Kasumi-1 (cell line): ENCODE measurements around the gene GGA1.
A peak's percentile ranks its signal among the peaks of the same experiment; 100 is the strongest.

Source experiments
- DNase-seq, 2 experiments: peaks; one replicate each; lab custom pipeline; 2025; lab: John Stamatoyannopoulos, UW

The GGA1 gene, protein sequence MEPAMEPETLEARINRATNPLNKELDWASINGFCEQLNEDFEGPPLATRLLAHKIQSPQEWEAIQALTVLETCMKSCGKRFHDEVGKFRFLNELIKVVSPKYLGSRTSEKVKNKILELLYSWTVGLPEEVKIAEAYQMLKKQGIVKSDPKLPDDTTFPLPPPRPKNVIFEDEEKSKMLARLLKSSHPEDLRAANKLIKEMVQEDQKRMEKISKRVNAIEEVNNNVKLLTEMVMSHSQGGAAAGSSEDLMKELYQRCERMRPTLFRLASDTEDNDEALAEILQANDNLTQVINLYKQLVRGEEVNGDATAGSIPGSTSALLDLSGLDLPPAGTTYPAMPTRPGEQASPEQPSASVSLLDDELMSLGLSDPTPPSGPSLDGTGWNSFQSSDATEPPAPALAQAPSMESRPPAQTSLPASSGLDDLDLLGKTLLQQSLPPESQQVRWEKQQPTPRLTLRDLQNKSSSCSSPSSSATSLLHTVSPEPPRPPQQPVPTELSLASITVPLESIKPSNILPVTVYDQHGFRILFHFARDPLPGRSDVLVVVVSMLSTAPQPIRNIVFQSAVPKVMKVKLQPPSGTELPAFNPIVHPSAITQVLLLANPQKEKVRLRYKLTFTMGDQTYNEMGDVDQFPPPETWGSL

DNA sequence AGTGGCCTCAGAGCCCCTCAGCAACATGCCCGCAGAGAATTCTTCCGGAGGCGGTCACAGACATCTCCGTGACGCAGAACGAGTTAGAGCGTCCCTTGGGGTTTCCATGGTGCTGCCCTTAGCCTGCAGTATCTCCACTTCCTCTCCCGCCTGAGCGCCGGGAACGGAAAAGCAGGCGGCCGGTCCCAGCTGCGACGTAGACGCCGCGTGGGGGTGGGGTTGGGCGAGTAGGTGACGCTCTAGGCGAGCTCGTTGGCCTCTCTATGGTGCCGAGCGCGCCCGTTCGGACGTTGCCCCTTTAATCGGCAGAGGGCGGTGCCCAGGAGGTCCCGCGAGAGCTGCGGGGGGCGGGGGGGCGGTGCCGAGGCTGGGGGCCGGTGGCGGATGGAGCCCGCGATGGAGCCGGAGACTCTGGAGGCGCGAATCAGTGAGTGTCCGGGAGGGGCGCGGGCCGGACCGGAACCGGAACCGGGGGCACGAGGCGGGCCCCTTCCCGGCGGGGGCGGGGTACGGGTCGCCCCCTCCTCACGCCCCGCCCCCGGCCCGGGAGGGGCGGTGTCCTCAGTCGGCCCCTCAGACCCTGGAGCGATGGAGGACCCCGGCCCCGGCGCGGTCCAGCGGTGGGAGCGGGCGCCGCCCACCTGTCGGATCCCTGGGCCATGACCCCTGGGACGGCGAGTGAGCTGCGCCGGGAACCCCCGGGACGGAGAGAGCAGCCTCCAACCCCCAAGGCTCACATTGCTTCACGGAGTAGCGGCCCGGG is at the start of gene GGA1:
TSS of gene GGA1 (plus strand) at position 358 of the 763 bp plus-strand sequence. CDS start at position 385, 27 bp downstream.
- DNase-seq: peak; percentile 99

DNA sequence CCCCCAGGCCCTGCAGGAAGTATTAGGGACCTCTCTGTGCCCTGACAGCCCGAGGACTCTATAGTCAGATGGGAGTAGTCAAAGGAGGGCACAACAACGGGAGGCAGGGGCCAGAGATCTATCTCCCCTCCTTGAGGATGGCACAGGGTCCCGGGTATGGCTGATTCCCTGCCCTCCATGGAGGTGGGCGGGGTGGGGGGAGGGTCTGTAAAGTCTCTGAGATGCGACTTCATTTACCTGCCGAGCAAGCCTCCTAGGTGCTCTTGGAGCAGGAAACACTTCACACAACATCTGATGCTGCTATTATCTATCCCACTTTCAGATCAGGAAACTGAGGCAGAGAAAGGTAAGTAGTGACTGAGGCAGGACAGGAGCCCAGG is 49.1 kb upstream of the GGA1 start:
- DNase-seq: no peak

DNA sequence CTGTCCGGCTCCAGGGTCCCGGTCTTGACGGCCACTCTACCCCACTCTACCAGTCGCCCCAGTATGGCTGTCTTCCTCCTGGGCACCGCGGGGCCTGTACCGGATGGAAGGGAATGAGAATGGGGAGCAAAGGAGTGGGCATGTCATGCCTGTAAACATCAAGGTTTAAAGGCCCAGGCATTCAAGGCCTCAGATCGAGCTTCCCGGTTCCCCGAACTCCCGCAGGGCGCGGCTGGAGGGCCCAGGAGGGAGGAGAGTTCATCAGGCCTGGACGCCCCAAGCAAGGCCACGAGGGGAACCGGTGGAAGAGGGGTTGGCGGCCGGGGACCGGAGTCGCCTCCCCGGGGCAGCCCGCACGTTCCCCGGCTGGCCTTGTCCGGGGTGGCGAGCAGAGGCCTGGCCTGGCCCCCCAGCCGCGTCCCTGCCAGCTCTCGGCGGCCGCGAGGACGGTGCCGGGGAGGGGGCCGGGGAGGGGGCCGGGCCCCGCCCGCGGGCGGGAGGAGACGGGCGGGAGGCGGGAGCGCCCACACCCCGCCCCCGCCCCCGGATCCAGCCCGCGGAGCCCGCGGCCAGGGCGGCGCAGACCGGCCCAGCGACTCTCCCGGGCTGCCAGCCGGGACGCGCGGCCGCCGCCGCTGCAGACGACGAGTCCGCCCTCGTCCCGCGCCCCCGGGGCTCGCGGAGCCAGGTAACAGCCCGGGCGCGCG is 48.6 kb upstream of the GGA1 start, which contains the start of gene CDC42EP1:
TSS of gene CDC42EP1 (plus strand) at position 580 of the 707 bp plus-strand sequence. CDS start 5,870 bp downstream, outside the sequence.
- no peak for DNase-seq

DNA sequence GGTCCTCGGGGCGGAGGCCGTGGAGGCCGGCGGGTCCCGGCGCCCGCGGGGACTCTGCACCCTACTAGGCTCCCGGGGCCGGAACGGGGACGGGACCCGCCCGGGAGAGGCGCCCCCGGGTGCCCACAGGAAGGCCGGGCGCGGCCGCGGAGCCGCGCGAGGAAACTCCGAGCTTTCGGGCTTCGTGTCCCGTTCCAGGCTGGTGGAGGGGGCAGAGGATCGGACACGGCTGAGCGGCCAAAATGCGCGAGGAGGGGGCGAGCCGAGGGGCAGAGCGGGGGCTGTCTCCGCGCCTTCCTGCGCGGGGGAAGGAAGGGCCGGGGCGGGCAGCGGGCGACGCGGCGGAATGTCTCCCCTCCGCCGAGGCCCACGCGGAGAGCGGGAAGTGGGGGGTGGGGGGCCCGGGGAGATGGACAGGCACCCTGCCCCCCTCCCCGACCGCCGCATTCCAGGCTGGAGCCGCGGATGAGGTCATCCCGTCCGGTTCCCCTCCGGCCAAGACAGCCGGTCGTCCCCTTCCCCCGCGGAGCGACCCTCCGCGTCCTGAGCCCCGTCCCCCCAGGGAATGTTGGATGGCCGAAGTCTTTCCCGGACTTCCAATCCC is 47.9 kb upstream of the GGA1 start:
- DNase-seq: no peak

DNA sequence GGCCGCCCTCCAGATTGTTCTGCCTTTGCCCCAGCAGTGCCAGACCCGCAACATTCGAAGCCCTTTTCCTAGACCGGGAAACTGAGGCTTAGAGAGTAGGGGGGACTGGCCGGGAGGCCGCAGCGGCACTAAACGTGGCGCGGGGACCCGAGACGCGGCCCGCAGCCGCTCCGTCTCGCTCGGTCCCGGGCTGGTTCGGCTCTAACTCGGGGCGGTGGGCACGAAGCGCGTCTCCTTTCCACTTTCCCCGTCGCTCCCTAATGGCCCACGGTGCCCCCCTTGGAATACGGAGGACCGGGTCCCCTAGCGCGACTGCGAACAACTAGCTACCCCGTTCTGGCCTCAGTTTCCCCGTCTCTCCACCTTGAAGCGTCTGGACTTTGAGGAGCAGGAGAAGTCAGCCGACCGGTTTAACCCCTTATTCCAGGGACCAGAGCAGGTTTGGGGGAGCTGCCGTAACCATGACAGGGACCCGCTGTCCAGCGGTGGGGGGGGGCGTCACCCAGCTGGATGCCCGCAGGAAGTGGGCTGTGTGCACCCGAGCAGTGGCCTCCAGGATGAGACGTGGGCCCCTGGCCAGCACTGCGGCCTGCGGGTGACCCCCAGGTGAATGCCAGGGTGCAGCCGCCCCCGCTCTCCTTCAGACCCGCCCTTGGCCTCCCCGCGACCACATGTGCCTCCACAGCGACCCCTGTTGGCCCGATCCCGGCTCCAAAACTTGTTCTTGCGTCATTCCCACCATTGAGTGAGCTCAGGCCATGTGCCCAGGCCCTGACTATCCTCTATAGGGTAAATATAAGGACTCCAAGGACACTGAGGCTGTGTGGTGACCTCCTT is 47.2 kb upstream of the GGA1 start:
- DNase-seq: peak; percentile 49 to 55

DNA sequence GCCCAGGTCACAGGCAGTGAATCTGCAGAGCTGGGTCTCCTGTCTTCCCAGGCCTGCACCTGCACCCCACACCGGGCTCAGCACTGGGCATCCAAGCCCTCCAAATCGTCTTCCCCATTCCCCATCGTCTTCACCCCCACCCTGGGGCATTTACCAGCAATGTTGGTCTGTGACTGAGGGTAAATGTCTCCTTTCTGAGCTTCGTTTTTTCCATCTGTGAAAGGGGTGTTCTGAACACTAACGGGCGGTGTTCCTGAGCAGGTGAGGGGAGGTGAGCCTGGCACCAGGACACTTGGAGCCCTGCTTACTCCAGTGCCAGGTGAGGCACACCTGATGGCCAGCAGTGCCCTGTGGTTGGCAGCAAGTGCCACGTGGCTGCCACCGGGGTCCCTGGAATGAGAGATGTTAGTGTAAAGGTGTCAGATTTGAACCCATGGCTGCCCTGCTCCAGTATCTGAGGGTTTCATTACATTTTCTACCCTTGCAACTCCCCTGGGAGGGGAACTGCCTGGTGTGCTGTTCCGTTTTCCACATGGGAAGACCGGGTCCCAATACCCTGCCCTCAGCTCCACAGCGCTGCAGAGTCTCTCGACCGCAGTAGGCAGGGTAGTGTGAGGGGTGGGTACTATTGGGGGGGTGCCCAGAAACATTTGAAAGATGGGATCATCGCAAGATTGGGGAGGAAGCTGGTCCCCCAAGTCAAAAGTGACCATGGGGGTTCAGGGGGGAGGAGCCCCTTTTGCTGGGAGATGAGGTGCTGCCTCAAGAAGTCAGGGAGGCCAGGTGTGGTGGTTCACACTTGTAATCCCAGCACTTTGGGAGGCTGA is 46.4 kb upstream of the GGA1 start:
- no peak for DNase-seq

DNA sequence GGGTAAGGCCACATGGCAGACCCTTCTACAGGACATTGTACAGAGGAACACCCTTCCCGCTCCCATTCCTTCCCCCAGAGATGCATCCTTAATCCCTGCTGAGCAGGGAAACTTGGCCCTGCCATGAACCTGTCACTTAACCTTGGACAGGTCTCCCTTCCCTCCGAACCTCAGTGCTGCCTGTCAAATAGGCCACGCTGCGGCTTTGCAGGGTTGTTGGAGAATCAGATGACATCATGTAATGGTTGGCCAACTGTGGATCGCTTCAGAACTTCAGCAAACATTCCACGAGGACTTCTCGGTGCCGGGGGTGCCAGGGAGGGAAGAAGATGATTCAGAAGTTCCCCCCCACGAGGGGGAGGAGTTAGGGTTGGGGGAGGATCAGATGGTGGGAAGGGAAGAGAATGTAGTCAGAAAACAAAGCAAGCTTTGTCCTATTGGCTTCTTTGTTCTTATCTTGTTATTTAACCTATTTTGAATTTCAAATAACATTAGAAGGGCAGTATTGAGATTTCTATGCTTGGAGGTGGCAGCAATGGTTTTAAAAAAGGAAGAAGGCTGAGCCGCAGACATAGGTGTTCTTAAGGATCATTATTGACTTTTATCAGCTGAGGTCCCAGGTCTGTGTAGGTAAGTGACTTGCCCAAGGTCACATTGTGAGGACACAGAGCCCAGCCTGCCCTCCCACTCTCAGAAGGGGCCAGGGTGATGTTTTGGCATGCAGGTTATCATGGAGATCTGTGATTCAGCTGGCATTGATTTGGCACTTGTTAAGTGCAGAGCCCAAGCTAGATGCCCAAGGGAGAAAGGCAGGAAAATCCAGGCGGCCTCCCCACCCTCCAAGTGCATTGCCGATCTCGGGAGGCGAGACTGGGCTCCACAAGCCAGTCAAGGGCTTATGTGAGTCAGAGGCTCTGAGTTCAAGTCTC is 45.2 kb upstream of the GGA1 start:
- DNase-seq: no peak

DNA sequence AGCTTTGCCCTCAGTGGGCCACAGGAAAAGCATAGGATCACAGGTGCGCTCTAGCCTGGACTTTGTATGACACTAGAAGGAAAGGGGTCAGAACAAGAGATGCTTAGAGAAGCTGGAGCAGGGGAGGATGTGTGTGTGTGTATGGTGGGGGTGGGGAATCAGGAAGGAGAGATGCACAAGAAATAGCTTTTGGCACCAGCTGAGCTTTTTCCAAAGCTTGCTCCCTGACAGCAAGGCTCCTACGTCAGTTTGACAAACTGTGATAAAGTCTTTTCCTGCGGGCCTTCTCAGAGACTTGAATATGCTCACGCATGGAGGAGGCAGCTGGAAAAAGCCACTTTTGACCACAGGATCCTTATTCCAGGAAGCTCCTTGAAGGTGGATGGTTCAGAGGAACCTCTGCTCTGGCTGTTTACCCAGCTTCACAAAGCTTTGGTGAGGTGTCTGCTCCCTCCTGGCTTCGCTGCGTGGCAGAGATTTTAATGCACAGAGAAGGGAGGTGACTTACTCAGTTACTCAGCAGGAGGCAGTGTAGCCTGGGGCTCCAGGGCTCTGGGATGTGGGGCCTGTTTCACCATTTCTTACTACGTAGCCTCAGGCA is 44.4 kb upstream of the GGA1 start:
- DNase-seq: no peak

DNA sequence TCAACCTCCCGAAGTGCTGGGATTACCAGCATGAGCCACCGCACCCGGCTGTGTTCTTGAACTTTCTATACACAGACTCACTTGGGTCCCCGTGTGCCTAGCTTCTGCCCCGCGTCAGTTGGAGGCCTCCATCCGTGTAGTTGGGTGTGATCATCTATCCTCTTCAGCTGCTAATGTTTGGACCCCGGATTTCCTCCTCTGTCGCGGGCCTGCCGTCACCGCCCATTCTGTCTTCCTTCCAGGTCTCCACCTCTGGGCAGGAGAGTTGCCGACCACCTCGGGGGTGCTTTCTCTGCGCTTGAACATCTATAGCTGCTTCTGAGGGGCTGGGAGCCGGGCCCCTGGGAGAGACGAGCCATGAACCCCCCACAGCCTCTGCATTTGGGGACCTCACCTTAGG is 42.8 kb upstream of the GGA1 start:
- no peak for DNase-seq

DNA sequence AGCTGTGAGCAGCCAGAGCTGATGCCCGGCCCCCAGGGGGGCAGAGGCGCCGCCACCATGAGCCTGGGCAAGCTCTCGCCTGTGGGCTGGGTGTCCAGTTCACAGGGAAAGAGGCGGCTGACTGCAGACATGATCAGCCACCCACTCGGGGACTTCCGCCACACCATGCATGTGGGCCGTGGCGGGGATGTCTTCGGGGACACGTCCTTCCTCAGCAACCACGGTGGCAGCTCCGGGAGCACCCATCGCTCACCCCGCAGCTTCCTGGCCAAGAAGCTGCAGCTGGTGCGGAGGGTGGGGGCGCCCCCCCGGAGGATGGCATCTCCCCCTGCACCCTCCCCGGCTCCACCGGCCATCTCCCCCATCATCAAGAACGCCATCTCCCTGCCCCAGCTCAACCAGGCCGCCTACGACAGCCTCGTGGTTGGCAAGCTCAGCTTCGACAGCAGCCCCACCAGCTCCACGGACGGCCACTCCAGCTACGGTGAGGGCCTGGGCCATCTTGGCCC is 42.3 kb upstream of the GGA1 start:
- DNase-seq: no peak

DNA sequence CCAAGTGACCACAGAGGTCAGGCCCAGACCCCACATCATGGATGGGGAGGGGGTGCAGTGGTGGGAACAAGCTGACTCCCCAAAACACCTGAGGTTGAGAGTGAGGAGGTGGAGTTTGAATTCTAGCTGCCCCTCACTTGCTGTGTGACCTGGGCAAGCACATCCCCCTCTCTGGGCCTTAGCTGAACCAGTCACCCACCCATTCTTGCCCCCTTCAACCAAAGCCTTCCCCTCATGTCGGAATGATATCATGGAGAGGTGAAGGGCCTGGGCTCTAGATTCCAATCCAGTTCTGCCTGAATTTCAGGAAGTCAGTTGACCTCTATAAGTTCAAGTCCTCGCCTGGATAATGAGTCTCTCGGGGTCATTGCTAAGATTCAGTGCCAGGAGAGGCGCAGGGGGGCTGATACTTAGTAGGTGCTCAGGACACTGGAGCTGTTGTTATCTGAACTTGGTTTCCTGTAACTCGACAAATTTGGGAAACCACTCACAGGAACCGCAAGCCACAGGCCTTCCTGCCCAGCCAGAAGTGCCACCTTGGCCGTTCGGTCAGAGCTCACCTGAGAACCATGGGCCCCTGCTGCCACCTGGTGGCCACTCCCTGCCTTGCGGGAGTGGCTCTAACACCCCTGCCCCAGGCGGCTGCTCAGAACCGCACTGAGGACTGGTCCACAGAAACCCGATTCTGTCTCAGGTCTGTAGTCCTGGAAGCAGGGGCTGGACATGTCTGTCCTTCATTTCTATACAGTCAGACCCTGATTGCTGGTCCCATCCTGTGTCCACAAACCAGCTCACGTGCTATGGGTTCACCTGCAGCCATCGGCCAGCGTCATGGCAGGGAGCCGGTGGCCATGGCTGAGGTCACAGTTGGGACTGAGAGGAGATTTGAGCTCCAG is 41.5 kb upstream of the GGA1 start:
- peak; percentile 17 to 50 for DNase-seq

DNA sequence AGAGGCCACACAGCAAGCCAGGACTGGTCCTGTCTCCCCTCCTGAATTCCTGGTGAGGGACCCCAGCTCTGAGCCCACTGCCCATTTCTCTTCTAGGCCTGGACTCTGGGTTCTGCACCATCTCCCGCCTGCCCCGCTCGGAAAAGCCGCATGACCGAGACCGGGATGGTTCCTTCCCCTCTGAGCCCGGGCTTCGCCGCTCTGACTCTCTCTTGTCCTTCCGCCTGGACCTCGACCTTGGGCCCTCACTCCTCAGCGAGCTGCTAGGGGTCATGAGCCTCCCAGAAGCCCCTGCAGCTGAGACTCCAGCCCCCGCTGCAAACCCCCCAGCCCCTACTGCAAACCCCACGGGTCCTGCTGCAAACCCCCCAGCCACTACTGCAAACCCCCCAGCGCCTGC is 40.6 kb upstream of the GGA1 start:
- no peak for DNase-seq

DNA sequence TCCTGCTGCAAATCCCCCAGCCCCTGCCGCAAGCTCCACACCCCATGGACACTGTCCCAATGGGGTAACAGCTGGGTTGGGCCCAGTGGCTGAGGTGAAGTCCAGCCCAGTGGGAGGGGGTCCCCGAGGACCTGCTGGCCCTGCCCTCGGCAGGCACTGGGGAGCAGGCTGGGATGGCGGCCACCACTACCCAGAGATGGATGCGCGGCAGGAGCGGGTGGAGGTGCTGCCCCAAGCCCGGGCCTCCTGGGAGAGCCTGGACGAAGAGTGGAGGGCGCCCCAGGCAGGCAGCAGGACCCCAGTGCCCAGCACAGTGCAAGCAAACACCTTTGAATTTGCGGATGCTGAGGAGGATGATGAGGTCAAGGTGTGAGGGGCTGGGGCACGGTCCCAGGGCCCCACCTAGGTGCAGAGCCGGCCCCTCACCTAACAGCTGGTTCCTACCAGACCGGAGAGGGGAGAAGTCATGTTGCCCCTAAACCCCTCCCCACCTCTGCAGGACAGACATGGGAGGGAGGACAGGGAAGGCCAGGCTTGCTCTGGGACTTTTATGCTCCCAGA is 40.1 kb upstream of the GGA1 start:
- DNase-seq: no peak

DNA sequence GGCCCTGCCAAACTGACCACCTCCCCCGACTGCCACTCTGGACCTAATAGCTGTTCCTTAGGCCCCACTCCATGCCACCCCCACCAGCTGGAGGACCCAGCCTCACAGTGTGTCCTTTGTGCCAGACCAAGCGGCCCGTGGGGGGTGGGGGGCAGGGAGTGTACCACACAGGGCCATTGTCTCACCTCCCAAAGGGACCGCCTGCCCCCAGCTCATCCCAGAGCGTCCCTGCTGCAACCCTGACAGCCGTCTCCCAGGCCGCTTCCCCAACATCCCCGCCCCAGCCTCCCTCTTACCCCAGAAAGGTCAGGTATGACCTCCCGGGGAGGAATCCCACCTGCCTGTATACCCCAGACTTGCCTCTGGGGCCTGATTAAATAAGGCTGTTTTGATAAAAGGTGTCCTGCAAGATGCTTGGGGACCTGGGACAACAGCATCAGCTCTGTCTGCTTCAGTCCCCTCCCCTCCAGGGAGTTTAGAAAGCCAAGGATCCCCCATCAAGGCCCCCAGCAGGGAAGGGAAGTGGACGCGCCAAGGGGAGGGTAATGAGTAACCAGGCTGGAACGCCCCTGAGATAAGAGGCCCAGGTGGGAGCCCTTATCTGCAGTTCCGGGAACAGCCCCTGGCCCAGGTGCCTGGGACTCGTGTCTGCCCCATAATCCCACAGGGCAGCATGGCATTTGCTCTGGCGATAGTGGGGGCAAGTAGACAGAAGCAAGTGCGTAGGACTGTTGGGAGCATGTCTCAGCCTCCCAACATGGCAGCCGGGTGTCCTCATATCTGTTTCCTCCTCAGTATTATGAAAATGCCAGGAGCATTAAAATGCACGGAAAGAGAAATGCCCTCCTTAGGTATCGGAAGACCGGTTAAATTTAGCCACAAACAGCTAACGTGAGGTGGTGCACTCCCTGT is 39.4 kb upstream of the GGA1 start:
- DNase-seq: no peak

DNA sequence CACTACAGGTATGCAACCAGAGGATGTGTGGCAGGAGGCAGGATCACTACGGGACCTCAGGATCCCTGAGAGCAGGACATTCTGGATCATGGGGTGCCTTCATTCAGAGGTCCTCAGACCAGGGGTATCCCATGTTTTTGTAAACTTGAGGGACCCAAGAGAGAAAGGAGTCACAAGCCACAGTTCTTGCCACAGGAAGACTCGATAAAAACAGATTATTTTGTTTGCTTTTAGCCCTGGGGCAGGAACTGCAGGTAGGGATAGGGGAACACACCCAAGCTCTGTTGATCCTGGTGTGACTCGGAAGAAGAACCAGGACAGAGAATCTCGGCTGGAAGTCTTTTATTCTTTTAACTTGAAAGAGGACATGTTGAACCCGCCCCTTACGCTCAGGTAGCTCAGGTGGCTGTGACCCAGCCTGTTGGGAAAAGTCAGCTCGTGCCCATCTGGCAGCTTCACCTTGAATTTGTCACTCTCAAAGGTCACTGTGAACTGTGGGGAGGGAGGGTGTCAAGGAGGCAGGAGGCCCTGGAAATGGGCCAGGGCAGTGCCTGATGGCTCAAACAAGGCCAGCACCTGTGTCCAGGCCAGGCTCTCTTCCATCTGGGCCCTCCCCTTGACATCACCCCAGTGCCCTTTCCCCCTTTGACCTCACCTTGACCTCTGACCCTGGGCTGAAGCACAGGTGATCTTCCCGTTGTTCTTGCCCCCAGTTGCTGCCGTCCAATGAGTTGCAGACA is 38.5 kb upstream of the GGA1 start:
- DNase-seq: no peak
